Neural progenitor cell (in vitro differentiated cells): ENCODE data around the gene LAMC1. TPM values are rescaled to one million over a fixed set of nuclear protein-coding genes. Genes with fewer than 3 reads are reported as not detected.

Experiments
- DNase-seq: peaks from one replicate; pipeline ENCODE4 v3.0.0-alpha.2; 2016; ENCODE audit warnings: low spot score
- H2AFZ ChIP-seq: fragments of 200-600 bp; sonication (generic); replicated peaks from 2 replicates; pipeline ENCODE4 v1.6.1; 2016; ENCODE audit warnings: antibody characterized with exemption
- H3F3A ChIP-seq: fragments of 200-600 bp; sonication (generic); 2 replicates; pipeline ENCODE4 v1.6.1; 2016; ENCODE audit warnings: antibody characterized with exemption, low read depth
- H3K27ac ChIP-seq: fragments of 200-600 bp; sonication (generic); 2 replicates; pipeline ENCODE4 v1.5.1; 2016; ENCODE audit warnings: mild to moderate bottlenecking
- H3K27me3 ChIP-seq: fragments of 200-600 bp; sonication (generic); 2 replicates; pipeline ENCODE4 v1.6.1; 2016; ENCODE audit warnings: mild to moderate bottlenecking, moderate library complexity
- H3K36me3 ChIP-seq: fragments of 200-600 bp; sonication (generic); 2 replicates; pipeline ENCODE4 v1.5.1; 2016
- H3K4me1 ChIP-seq: fragments of 200-600 bp; sonication (generic); 2 replicates; pipeline ENCODE4 v1.6.1; 2016; ENCODE audit warnings: mixed run types
- H3K4me2 ChIP-seq: fragments of 200-600 bp; sonication (generic); 2 replicates; pipeline ENCODE4 v1.6.1; 2016
- H3K4me3 ChIP-seq: fragments of 200-600 bp; sonication (generic); 2 replicates; pipeline ENCODE4 v1.5.1; 2016
- H3K79me2 ChIP-seq: fragments of 200-600 bp; sonication (generic); 2 replicates; pipeline ENCODE4 v1.6.1; 2016; ENCODE audit warnings: low read depth
- H3K9ac ChIP-seq: fragments of 200-600 bp; sonication (generic); 2 replicates; pipeline ENCODE4 v1.6.1; 2016
- H3K9me3 ChIP-seq: fragments of 200-600 bp; sonication (generic); 2 replicates; pipeline ENCODE4 v1.5.1; 2016; ENCODE audit warnings: low read depth
- H4K20me1 ChIP-seq: fragments of 200-600 bp; sonication (generic); 2 replicates; pipeline ENCODE4 v1.6.1; 2016; ENCODE audit warnings: low read depth
- H3K27ac Mint-ChIP-seq: 3 replicates; pipeline ENCODE4 v1.8.0; 2021; ENCODE audit warnings: mixed read lengths
- H3K27me3 Mint-ChIP-seq: 2 replicates; pipeline ENCODE4 v1.8.0; 2022; ENCODE audit warnings: low read depth, mild to moderate bottlenecking, inconsistent platforms, moderate library complexity, mixed read lengths; ENCODE audit not compliant: insufficient read depth
- H3K36me3 Mint-ChIP-seq: 3 replicates; pipeline ENCODE4 v1.8.0; 2021; ENCODE audit warnings: mixed read lengths
- H3K4me1 Mint-ChIP-seq: 3 replicates; pipeline ENCODE4 v1.8.0; 2021; ENCODE audit warnings: mixed read lengths
- H3K4me3 Mint-ChIP-seq: 3 replicates; pipeline ENCODE4 v1.8.0; 2021; ENCODE audit warnings: mild to moderate bottlenecking, moderate library complexity, mixed read lengths
- H3K9me3 Mint-ChIP-seq: 3 replicates; pipeline ENCODE4 v1.8.0; 2020; ENCODE audit warnings: mixed read lengths
- CTCF ChIP-seq: fragments of 200-600 bp; sonication (generic); IDR thresholded peaks from 2 replicates; pipeline ENCODE4 v1.5.1; 2017; ENCODE audit warnings: antibody characterized with exemption, mild to moderate bottlenecking
- EZH2 ChIP-seq: fragments of 200-600 bp; sonication (generic); IDR thresholded peaks from 2 replicates; pipeline ENCODE4 v1.6.1; 2017; ENCODE audit warnings: antibody characterized with exemption, mild to moderate bottlenecking, moderate library complexity
- EZH2phosphoT487 ChIP-seq: fragments of 200-600 bp; sonication (generic); IDR thresholded peaks from 2 replicates; pipeline ENCODE4 v1.6.1; 2017; ENCODE audit warnings: antibody characterized with exemption
- total RNA-seq: library from RNA; depleted of rRNA; stranded (reverse); fragments of >200 nt; gene quantifications from 2 replicates; pipeline ENCODE4 v1.2.3, GENCODE V29; 2015; ENCODE audit warnings: low replicate concordance

The LAMC1 gene
- total RNA-seq, 1 donor from 2014 or later: 90.2 TPM

- Mint-ChIP-seq H3K27me3 (no peaks in the 10 kb centered on the region), H3K27ac (no peak overlapping the region)
- DNase-seq: no peak
Observed at GRCh38 chr1:183167676-183168075, 144.5 kb downstream of the LAMC1 start.

GRCh38 chr1:183168308-183168707 lies 145.1 kb downstream of the LAMC1 start:
- H3K27me3 Mint-ChIP-seq: no peaks in the 10 kb centered on the region
- H3K9me3 ChIP-seq: no peaks in the 10 kb centered on the region
- H3K27ac ChIP-seq: no peak overlapping the region
- H4K20me1 ChIP-seq: no peaks in the 10 kb centered on the region
- no peak for DNase-seq
- no peak overlapping the region for H3K9ac ChIP-seq
- H3K79me2 ChIP-seq: no peaks in the 10 kb centered on the region
- peaks cover 22% of the 10 kb centered on the region for H3K4me1 Mint-ChIP-seq
- H3K36me3 ChIP-seq: no peaks in the 10 kb centered on the region
- H2AFZ ChIP-seq: no peak overlapping the region
- TF ChIP-seq CTCF: no peak
- TF ChIP-seq EZH2phosphoT487: no peak
- no peak for TF ChIP-seq EZH2
- H3K4me1 ChIP-seq: peaks cover 11% of the 10 kb centered on the region
- H3K4me2 ChIP-seq: no peak overlapping the region
- H3K4me3 ChIP-seq: no peak overlapping the region
- no peak overlapping the region for H3K4me3 Mint-ChIP-seq
- H3F3A ChIP-seq: no peaks in the 10 kb centered on the region
- H3K27ac Mint-ChIP-seq: no peak overlapping the region
- no peaks in the 10 kb centered on the region for H3K9me3 Mint-ChIP-seq
- no peaks in the 10 kb centered on the region for H3K36me3 Mint-ChIP-seq
- no peaks in the 10 kb centered on the region for H3K27me3 ChIP-seq

More at GRCh38 chr1:183167676-183168075, 144.5 kb downstream of the LAMC1 start:
- no peak overlapping the region for H3K4me3 ChIP-seq
- H3K4me2 ChIP-seq: no peak overlapping the region
- no peak overlapping the region for H2AFZ ChIP-seq
- H3K9ac ChIP-seq: no peak overlapping the region
- no peaks in the 10 kb centered on the region for H3F3A ChIP-seq
- H3K27ac ChIP-seq: no peak overlapping the region
- H3K36me3 Mint-ChIP-seq: no peaks in the 10 kb centered on the region
- no peaks in the 10 kb centered on the region for H3K9me3 ChIP-seq
- H3K4me3 Mint-ChIP-seq: no peak overlapping the region
- H3K4me1 Mint-ChIP-seq: peaks cover 22% of the 10 kb centered on the region
- H3K4me1 ChIP-seq: peaks cover 11% of the 10 kb centered on the region
- no peaks in the 10 kb centered on the region for H4K20me1 ChIP-seq
- H3K27me3 ChIP-seq: no peaks in the 10 kb centered on the region
- TF ChIP-seq EZH2 (no peak), EZH2phosphoT487 (no peak), CTCF (no peak)
- H3K9me3 Mint-ChIP-seq: no peaks in the 10 kb centered on the region
- H3K79me2 ChIP-seq: no peaks in the 10 kb centered on the region
- no peaks in the 10 kb centered on the region for H3K36me3 ChIP-seq

- DNase-seq: no peak
- no peaks in the 10 kb centered on the region for H3K9me3 Mint-ChIP-seq
- TF ChIP-seq CTCF (no peak), EZH2phosphoT487 (no peak), EZH2 (no peak)
Observed at GRCh38 chr1:183173828-183174227, 150.6 kb downstream of the LAMC1 start.

More at GRCh38 chr1:183173828-183174227, 150.6 kb downstream of the LAMC1 start:
- H3K27ac ChIP-seq: no peak overlapping the region
- no peak overlapping the region for H3K4me3 ChIP-seq
- H3K4me2 ChIP-seq: no peak overlapping the region
- Mint-ChIP-seq H3K4me3 (no peak overlapping the region), H3K36me3 (no peaks in the 10 kb centered on the region), H3K27ac (no peak overlapping the region), H3K27me3 (no peaks in the 10 kb centered on the region), H3K4me1 (no peaks in the 10 kb centered on the region)
- H2AFZ ChIP-seq: no peak overlapping the region
- no peak overlapping the region for H3K9ac ChIP-seq
- H3K36me3 ChIP-seq: no peaks in the 10 kb centered on the region
- no peaks in the 10 kb centered on the region for H3K79me2 ChIP-seq
- H4K20me1 ChIP-seq: no peaks in the 10 kb centered on the region
- H3F3A ChIP-seq: no peaks in the 10 kb centered on the region
- H3K4me1 ChIP-seq: no peaks in the 10 kb centered on the region
- no peaks in the 10 kb centered on the region for H3K9me3 ChIP-seq
- H3K27me3 ChIP-seq: no peaks in the 10 kb centered on the region
